ENCODE results near the gene TBC1D16.

DNA sequence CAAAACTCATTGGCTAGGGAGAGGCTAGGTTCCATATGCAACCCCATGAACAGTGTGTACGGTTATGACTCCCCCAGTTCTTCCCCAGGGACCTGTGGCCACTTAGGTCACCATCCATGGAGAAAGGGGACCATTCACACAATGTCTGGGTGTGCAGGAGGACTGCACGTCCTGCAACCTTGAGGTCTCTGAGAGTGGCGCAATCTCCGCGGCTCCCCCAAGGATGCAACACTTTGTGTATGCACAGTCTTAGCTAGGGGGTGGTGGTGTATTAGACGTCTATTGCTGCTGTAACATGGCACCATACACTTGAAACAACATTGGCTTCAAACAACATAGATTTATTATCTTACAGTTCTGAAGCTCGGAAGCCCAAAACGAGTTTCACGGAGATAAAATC lies 130.8 kb downstream of the TBC1D16 start:
- TF ChIP-seq POLR2AphosphoS5 (IDR thresholded peaks at IDR 0.05; ENCODE audit: low read depth, low read length) (no peak), POLR2A (IDR thresholded peaks at IDR 0.05; ENCODE audit: low read depth, low read length) (no peak), TAF1 (IDR thresholded peaks at IDR 0.05; ENCODE audit: low read depth, low read length) (no peak), SPI1 (IDR thresholded peaks at IDR 0.05; ENCODE audit: low read depth, low read length) (no peak), PAX5 (IDR thresholded peaks at IDR 0.05; ENCODE audit: insufficient read depth, low read length, severe bottlenecking) (no peak), POU2F2 (IDR thresholded peaks at IDR 0.05; ENCODE audit: low read depth, low read length) (no peak)

Measured in GM12891 (cell line).